ENCODE results near the gene SLC35F3.
"Not testable (repeated sequence)": the region's sequence is repeated elsewhere in the genome, so short reads cannot be mapped to it uniquely, and the experiment has no call there.

SLC35F3 gene

GRCh38 chr1:234148816-234149215 is 244.3 kb downstream of the SLC35F3 start:
- no peak for TF ChIP-seq CTCF (IDR thresholded peaks at IDR 0.05)
- peaks cover 0 to 7% (median 0%) of the 10 kb centered on the region in 3 donors for H3K9me3 ChIP-seq
- no peak overlapping the region for H3K27ac ChIP-seq
- H3K36me3 ChIP-seq = no peaks in the 10 kb centered on the region
- DNase-seq = no peak
- no peaks in the 10 kb centered on the region for H3K4me1 ChIP-seq
- no peak overlapping the region for H3K4me3 ChIP-seq
- peaks cover 0 to 10% of the 10 kb centered on the region in 2 donors for H3K27me3 ChIP-seq
- intact Hi-C loops (cut with DNase I; ENCODE audit: low total_unique reads) = no loop called here

GRCh38 chr1:234149217-234149616 is 244.7 kb downstream of the SLC35F3 start:
- no peak overlapping the region for H3K27ac ChIP-seq
- no peak for DNase-seq
- intact Hi-C loops (cut with DNase I; ENCODE audit: low total_unique reads) = no loop called here
- H3K4me3 ChIP-seq = no peak overlapping the region
- H3K27me3 ChIP-seq = peaks cover 0 to 10% of the 10 kb centered on the region in 2 donors
- TF ChIP-seq CTCF (IDR thresholded peaks at IDR 0.05) = no peak
- H3K36me3 ChIP-seq = no peaks in the 10 kb centered on the region
- H3K9me3 ChIP-seq = peaks cover 0 to 7% (median 0%) of the 10 kb centered on the region in 3 donors
- H3K4me1 ChIP-seq = no peaks in the 10 kb centered on the region

- no peak overlapping the region for H3K27ac ChIP-seq
- TF ChIP-seq CTCF (IDR thresholded peaks at IDR 0.05) = no peak
- intact Hi-C loops (cut with DNase I; ENCODE audit: low total_unique reads) = no loop called here
- H3K4me1 ChIP-seq = no peaks in the 10 kb centered on the region
- no peaks in the 10 kb centered on the region for H3K36me3 ChIP-seq
- no peak overlapping the region for H3K4me3 ChIP-seq
- peaks cover 0 to 7% (median 0%) of the 10 kb centered on the region in 3 donors for H3K9me3 ChIP-seq
- H3K27me3 ChIP-seq = peaks cover 0 to 10% of the 10 kb centered on the region in 2 donors
- DNase-seq = no peak
These were observed 246.4 kb downstream of the SLC35F3 start for GRCh38 chr1:234150892-234151291.

- DNase-seq; H3K9me3 ChIP-seq; H3K36me3 ChIP-seq; H3K4me1 ChIP-seq; H3K4me3 ChIP-seq; H3K27me3 ChIP-seq; H3K27ac ChIP-seq; intact Hi-C loops (cut with DNase I; ENCODE audit: low total_unique reads): not testable (repeated sequence)
These were observed 247.9 kb downstream of the SLC35F3 start for GRCh38 chr1:234152344-234152743.

GRCh38 chr1:234154320-234155251 is 250.1 kb downstream of the SLC35F3 start:
- Histone ChIP-seq H3K4me1 (no peaks in the 10 kb centered on the region), H3K27ac (no peak overlapping the region), H3K27me3 (no peaks in the 10 kb centered on the region), H3K9me3 (no peaks in the 10 kb centered on the region), H3K4me3 (no peak overlapping the region), H3K36me3 (no peaks in the 10 kb centered on the region)
- intact Hi-C loops (cut with DNase I; ENCODE audit: low total_unique reads) = no loop called here
- no peak for DNase-seq
- peak; percentile 47 to 59 for TF ChIP-seq CTCF (IDR thresholded peaks at IDR 0.05)

- intact Hi-C loops (cut with DNase I; ENCODE audit: low total_unique reads) = no loop called here
- no peaks in the 10 kb centered on the region for H3K9me3 ChIP-seq
- H3K36me3 ChIP-seq = no peaks in the 10 kb centered on the region
- TF ChIP-seq CTCF (IDR thresholded peaks at IDR 0.05) = no peak
- no peaks in the 10 kb centered on the region for H3K27me3 ChIP-seq
- H3K27ac ChIP-seq = no peak overlapping the region
- no peak for DNase-seq
- H3K4me3 ChIP-seq = no peak overlapping the region
- H3K4me1 ChIP-seq = no peaks in the 10 kb centered on the region
These were observed 258.2 kb downstream of the SLC35F3 start for GRCh38 chr1:234162661-234163060.
